Kidney epithelial cell (primary cell): Measurements from ENCODE around the gene GAPDHS. TPM values are rescaled to one million over a fixed set of nuclear protein-coding genes. Genes with fewer than 3 reads are reported as not detected.

Experiments used
- DNase-seq: peaks from one replicate; pipeline ENCODE4 v3.0.0-alpha.2; 2010; ENCODE audit warnings: low read depth
- H3K27me3 ChIP-seq: 2 replicates; pipeline ENCODE4 v1.6.0; 2011; ENCODE audit warnings: low read length; ENCODE audit not compliant: control insufficient read depth, insufficient read depth
- H3K36me3 ChIP-seq: 2 replicates; pipeline ENCODE4 v1.5.1; 2011; ENCODE audit warnings: low read length; ENCODE audit not compliant: control insufficient read depth, insufficient read depth
- H3K4me3 ChIP-seq: 2 replicates; pipeline ENCODE4 v1.5.1; 2011; ENCODE audit warnings: low read depth, mild to moderate bottlenecking, control low read depth, low read length
- CTCF ChIP-seq: IDR thresholded peaks from 2 replicates; pipeline ENCODE4 v1.5.1; 2011; ENCODE audit warnings: mild to moderate bottlenecking, moderate library complexity, low read length, control low read depth, inconsistent platforms; ENCODE audit not compliant: insufficient read depth, poor library complexity, severe bottlenecking
- total RNA-seq: library from RNA; depleted of rRNA; stranded (reverse); fragments of >200 nt; gene quantifications from 2 replicates; pipeline ENCODE4 v1.2.3, GENCODE V29; 2015

GAPDHS gene
- total RNA-seq, 1 donor from 2014 or later: not detected

GRCh38 chr19:35508129-35508528 is 25.1 kb upstream of the GAPDHS start:
- peaks cover 2% of the 10 kb centered on the region for H3K27me3 ChIP-seq
- DNase-seq: no peak
- H3K4me3 ChIP-seq: no peak overlapping the region
- no peaks in the 10 kb centered on the region for H3K36me3 ChIP-seq
- no peak for TF ChIP-seq CTCF

- Histone ChIP-seq H3K4me3 (peak overlapping the region; percentile 45), H3K36me3 (no peaks in the 10 kb centered on the region), H3K27me3 (peaks cover 6% of the 10 kb centered on the region)
- peak; percentile 34 for DNase-seq
- no peak for TF ChIP-seq CTCF
These were observed 24.1 kb upstream of the GAPDHS start for GRCh38 chr19:35509018-35509652.

GRCh38 chr19:35509861-35510625 is 23.2 kb upstream of the GAPDHS start:
- Histone ChIP-seq H3K36me3 (no peaks in the 10 kb centered on the region), H3K27me3 (peaks cover 11% of the 10 kb centered on the region), H3K4me3 (peak overlapping the region; percentile 45)
- DNase-seq: peak; percentile 29
- peak; percentile 93 for TF ChIP-seq CTCF

- no peak for TF ChIP-seq CTCF
- no peak for DNase-seq
- no peak overlapping the region for H3K4me3 ChIP-seq
- H3K36me3 ChIP-seq: no peaks in the 10 kb centered on the region
- H3K27me3 ChIP-seq: peaks cover 11% of the 10 kb centered on the region
These were observed 22.7 kb upstream of the GAPDHS start for GRCh38 chr19:35510626-35510964.

GRCh38 chr19:35511337-35511736 is 21.9 kb upstream of the GAPDHS start:
- Histone ChIP-seq H3K27me3 (peaks cover 11% of the 10 kb centered on the region), H3K36me3 (no peaks in the 10 kb centered on the region), H3K4me3 (no peak overlapping the region)
- no peak for DNase-seq
- no peak for TF ChIP-seq CTCF
